Activated CD8-positive, alpha-beta T cell treated with anti-CD3 and anti-CD28 coated beads for 36 hours (primary cell): ENCODE measurements around the gene OTOP2. TPM values are rescaled to one million over a fixed set of nuclear protein-coding genes. Genes with fewer than 3 reads are reported as not detected.
A peak's percentile ranks its signal among the peaks of the same experiment; 100 is the strongest.

Experiments
- ATAC-seq: fragments of 200-7000 bp; cut with Tn5 transposase; one replicate; pipeline ENCODE4 v1.10.0; 2021; ENCODE audit warnings: mild to moderate bottlenecking, moderate library complexity
- CTCF ChIA-PET: fragments of 350-600 bp; sonication (Branson Sonifier 250); formaldehyde crosslinking; loops from one replicate; lab custom pipeline; 2021; ENCODE audit warnings: antibody characterized with exemption; lab: Charles Lee
- POLR2A ChIA-PET: fragments of 350-600 bp; sonication (Branson Sonifier 250); formaldehyde crosslinking; loops from one replicate; lab custom pipeline; 2021; ENCODE audit warnings: antibody characterized with exemption; lab: Charles Lee
- DNase-seq: peaks from one replicate; pipeline ENCODE4 v3.0.0-alpha.2; 2020
- H3K27ac Mint-ChIP-seq: one replicate; pipeline ENCODE4 v1.8.0; 2021; ENCODE audit warnings: mild to moderate bottlenecking, mixed read lengths
- H3K27me3 Mint-ChIP-seq: one replicate; pipeline ENCODE4 v1.8.0; 2021; ENCODE audit warnings: mixed read lengths
- H3K36me3 Mint-ChIP-seq: one replicate; pipeline ENCODE4 v1.8.0; 2021; ENCODE audit warnings: low read depth, mixed read lengths
- H3K4me1 Mint-ChIP-seq: one replicate; pipeline ENCODE4 v1.8.0; 2021; ENCODE audit warnings: low read depth, mixed read lengths
- H3K4me3 Mint-ChIP-seq: one replicate; pipeline ENCODE4 v1.8.0; 2021; ENCODE audit warnings: mild to moderate bottlenecking, moderate library complexity, mixed read lengths
- H3K9me3 Mint-ChIP-seq: one replicate; pipeline ENCODE4 v1.8.0; 2021; ENCODE audit warnings: mixed read lengths
- intact Hi-C: fragments of 100-400 bp; cut with micrococcal nuclease; formaldehyde crosslinking; loops from one replicate; pipeline ENCODE4 v1.10.0; 2022
- total RNA-seq, 2 experiments: library from RNA; stranded (reverse); gene quantifications; one replicate each; pipeline ENCODE4 v1.2.3, GENCODE V29; 2021
- TF ChIP-seq, protein P1 (sequence below): fragments of 200-600 bp; IDR thresholded peaks from one replicate; pipeline ENCODE4 v1.8.0; 2022; ENCODE audit warnings: antibody characterized with exemption, mild to moderate bottlenecking

Gene OTOP2
- total RNA-seq, 2 experiments from 2014 or later, result not detected

DNA sequence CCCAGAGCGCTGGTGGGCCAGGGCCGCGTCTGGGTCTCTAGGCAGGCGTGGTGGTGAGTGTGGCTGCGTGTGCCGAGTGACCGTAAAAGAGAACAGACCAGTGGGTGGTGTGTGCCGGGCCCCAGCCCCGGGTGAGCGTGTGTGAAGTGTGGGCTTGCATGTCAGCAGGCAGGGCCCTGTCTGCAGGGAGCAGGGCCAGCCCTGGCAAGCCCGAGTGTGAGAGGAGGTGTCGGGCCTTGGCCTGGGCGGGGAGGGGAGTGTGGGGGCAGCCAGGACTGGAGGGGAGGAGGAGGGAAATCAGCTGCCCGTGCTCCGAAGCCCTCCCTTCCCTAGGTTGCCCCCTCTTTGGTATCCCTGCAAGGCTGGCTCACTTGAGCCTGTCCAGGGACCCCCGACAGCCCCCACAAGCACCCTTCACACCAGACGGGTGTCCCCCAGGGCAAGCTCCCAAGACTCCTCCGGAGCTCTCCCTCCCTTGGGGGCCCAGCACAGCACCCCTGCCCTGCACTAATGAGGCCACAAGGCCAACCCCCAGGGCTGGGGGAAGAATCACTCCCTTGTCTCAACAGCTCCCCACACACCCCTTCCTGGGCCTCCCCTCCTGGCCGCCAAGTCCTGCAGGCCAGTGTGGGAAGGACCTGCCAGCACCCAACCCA lies 2.9 kb upstream of the OTOP2 start:
- H3K27ac Mint-ChIP-seq, result no peak overlapping the region
- CTCF ChIA-PET, result interaction anchor here (6.7 to 9.3 kb wide), 2 partner anchors 37 to 40 kb away, joined by 50 to 73 read pairs; no protein-coding TSS in a partner anchor
- H3K4me3 Mint-ChIP-seq, result no peak overlapping the region

DNA sequence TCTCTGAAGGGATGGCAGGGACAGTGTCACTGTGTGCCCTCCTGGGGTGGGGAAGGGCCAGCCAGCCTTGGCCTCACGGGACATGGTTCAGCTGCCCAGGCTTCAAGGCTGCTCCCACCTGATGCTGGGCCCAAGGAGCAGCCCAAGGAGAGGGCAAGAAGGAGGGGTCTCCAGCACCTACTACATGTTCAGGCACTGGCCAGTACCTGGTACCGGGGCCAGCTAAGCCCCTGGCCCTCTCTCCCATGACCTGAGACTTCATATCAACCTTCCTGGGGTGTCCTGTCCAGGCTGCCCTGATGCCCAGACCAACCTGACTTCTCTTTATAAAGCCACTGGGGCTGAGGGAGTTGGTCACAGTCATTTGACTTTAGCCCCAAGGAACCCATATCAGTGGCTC lies 2.3 kb upstream of the OTOP2 start:
- peaks cover 40% of the 10 kb centered on the region for H3K27me3 Mint-ChIP-seq
- no peak for DNase-seq
- peaks cover 10% of the 10 kb centered on the region for H3K4me1 Mint-ChIP-seq
- H3K27ac Mint-ChIP-seq, result no peak overlapping the region
- ChIA-PET POLR2A (no interaction called here), CTCF (interaction anchor here (6.7 to 9.3 kb wide), 2 partner anchors 36 to 40 kb away, joined by 50 to 73 read pairs; no protein-coding TSS in a partner anchor)
- ATAC-seq, result no peak
- H3K9me3 Mint-ChIP-seq, result no peaks in the 10 kb centered on the region
- H3K36me3 Mint-ChIP-seq, result no peaks in the 10 kb centered on the region
- intact Hi-C loops, result loop anchor here (5.0 kb wide), 1 partner anchor 36 kb away; no protein-coding TSS in a partner anchor
- H3K4me3 Mint-ChIP-seq, result no peak overlapping the region
- TF ChIP-seq, protein P1, sequence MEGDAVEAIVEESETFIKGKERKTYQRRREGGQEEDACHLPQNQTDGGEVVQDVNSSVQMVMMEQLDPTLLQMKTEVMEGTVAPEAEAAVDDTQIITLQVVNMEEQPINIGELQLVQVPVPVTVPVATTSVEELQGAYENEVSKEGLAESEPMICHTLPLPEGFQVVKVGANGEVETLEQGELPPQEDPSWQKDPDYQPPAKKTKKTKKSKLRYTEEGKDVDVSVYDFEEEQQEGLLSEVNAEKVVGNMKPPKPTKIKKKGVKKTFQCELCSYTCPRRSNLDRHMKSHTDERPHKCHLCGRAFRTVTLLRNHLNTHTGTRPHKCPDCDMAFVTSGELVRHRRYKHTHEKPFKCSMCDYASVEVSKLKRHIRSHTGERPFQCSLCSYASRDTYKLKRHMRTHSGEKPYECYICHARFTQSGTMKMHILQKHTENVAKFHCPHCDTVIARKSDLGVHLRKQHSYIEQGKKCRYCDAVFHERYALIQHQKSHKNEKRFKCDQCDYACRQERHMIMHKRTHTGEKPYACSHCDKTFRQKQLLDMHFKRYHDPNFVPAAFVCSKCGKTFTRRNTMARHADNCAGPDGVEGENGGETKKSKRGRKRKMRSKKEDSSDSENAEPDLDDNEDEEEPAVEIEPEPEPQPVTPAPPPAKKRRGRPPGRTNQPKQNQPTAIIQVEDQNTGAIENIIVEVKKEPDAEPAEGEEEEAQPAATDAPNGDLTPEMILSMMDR, result no peak

More for the DNA sequence above, 2.9 kb upstream of the OTOP2 start:
- peaks cover 41% of the 10 kb centered on the region for H3K27me3 Mint-ChIP-seq
- ATAC-seq (no peak), DNase-seq (no peak)
- H3K4me1 Mint-ChIP-seq, result peaks cover 10% of the 10 kb centered on the region
- TF ChIP-seq, protein P1, result no peak
- intact Hi-C loops, result loop anchor here (5.0 kb wide), 1 partner anchor 36 kb away; no protein-coding TSS in a partner anchor
- POLR2A ChIA-PET, result no interaction called here
- no peaks in the 10 kb centered on the region for H3K9me3 Mint-ChIP-seq
- H3K36me3 Mint-ChIP-seq, result no peaks in the 10 kb centered on the region

DNA sequence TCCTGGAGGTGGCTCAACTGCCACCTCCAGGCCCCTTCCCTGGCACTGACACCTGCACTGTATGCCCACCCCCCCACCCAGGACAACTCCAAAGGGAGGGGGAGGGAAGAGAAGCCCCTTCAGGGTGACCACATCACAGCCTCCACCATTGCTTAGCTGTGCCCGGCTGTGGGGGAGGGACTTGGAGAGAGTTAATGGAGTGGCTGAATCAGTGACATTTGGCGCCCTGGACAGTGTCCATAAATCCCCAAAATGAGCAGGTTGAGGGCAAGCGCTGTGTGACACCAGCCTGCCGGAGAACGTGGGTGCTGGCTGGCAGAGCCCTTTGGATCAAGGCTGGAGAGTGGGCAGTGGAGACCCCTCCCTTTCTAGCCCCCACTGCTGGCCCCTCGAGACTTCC lies 1.9 kb upstream of the OTOP2 start:
- H3K36me3 Mint-ChIP-seq, result no peaks in the 10 kb centered on the region
- TF ChIP-seq, protein P1, result no peak
- no peaks in the 10 kb centered on the region for H3K9me3 Mint-ChIP-seq
- peaks cover 42% of the 10 kb centered on the region for H3K27me3 Mint-ChIP-seq
- ATAC-seq (no peak), DNase-seq (no peak)
- H3K4me1 Mint-ChIP-seq, result peaks cover 10% of the 10 kb centered on the region
- CTCF ChIA-PET, result interaction anchor here (1.9 to 9.3 kb wide), 5 partner anchors 8 to 90 kb away, joined by 6 to 73 read pairs (median 13); partner anchors contain the start of gene MRPL58
- H3K4me3 Mint-ChIP-seq, result no peak overlapping the region
- H3K27ac Mint-ChIP-seq, result no peak overlapping the region
- POLR2A ChIA-PET, result no interaction called here
- intact Hi-C loops, result loop anchor here (5.0 kb wide), 1 partner anchor 35 kb away; no protein-coding TSS in a partner anchor

DNA sequence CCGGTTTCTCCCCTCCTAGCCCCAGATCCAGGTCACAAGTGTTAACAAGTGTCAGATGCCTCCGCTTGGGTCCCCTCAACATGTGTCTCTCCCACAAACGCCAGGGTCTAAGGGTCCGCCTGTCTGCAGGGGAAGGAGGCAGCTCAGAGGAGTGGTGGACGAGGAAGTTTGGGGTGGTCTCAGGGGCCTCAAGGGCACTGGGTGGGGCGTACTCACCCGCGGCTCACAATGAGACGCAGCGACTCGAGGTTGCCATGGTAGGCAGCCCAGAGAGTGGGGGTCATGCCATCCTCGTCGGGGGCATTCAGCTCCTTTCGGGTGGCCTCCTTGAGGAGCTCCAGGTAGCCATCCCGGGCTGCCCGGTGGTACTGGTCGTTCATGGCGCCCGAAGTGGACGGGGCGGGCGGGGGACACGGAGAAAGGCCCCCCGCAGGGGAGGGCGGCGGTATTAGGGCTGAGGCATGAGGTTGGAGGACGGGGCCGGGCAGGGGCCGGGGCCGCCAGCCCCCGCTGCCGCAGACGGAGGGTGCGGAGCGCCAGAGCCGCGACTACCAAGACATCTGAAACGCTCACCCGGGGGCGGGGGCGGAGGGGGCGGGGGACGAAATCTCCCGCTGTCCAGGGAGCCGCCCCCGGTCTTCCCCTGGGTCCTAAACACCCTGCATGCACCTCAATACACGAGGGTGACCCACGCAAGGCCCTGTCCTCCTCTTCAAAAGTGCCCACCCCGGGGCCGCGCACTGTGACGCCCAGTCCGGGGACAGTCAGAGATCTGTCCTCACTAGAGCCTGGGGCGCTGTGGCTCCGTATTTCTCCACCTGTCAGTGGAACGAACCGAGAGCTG lies 1.2 kb upstream of the OTOP2 start, which contains the start of gene USH1G:
TSS of gene USH1G (minus strand) at position 562 of the 844 bp plus-strand sequence. CDS start at position 380, 182 bp downstream.
- Mint-ChIP-seq H3K9me3 (no peaks in the 10 kb centered on the region), H3K36me3 (no peaks in the 10 kb centered on the region), H3K4me3 (no peak within 1 kb of the TSS), H3K27ac (no peak within 1 kb of the TSS), H3K4me1 (peaks cover 10% of the 10 kb centered on the region), H3K27me3 (peaks cover 42% of the 10 kb centered on the region)
- DNase-seq (no peak), ATAC-seq (peak; percentile 63)
- ChIA-PET POLR2A (interaction anchor here (1.1 kb wide), 1 partner anchor 50 kb away, joined by 4 read pairs; the partner anchor contains the start of gene FDXR), CTCF (interaction anchor here (1.1 to 9.3 kb wide), 8 partner anchors 9 to 114 kb away, joined by 3 to 73 read pairs (median 8); partner anchors contain the start of gene MRPL58)
- intact Hi-C loops, result loop anchor here (5.0 kb wide), 1 partner anchor 34 kb away; no protein-coding TSS in a partner anchor
- TF ChIP-seq, protein P1, result no peak
